Progenitor cell of endocrine pancreas (in vitro differentiated cells): ENCODE measurements around the gene ZP2. TPM values are rescaled to one million over a fixed set of nuclear protein-coding genes. Genes with fewer than 3 reads are reported as not detected.
"Not testable (repeated sequence)": the region's sequence is repeated elsewhere in the genome, so short reads cannot be mapped to it uniquely, and the experiment has no call there.

Source experiments
- DNase-seq: peaks from one replicate; pipeline ENCODE4 v3.0.0; 2021; ENCODE audit warnings: low spot score; ENCODE audit not compliant: unreplicated experiment
- H3K27ac Mint-ChIP-seq: 2 replicates; pipeline ENCODE4 v1.8.0; 2021; ENCODE audit warnings: mild to moderate bottlenecking, moderate library complexity, mixed read lengths
- H3K27me3 Mint-ChIP-seq: 2 replicates; pipeline ENCODE4 v1.8.0; 2021; ENCODE audit warnings: mixed read lengths
- H3K36me3 Mint-ChIP-seq: 2 replicates; pipeline ENCODE4 v1.8.0; 2022; ENCODE audit warnings: mixed read lengths; ENCODE audit not compliant: insufficient read depth
- H3K4me1 Mint-ChIP-seq: 2 replicates; pipeline ENCODE4 v1.8.0; 2021; ENCODE audit warnings: low read depth, mixed read lengths
- H3K4me3 Mint-ChIP-seq: 2 replicates; pipeline ENCODE4 v1.8.0; 2021; ENCODE audit warnings: low read depth, mild to moderate bottlenecking, moderate library complexity, mixed read lengths
- H3K9me3 Mint-ChIP-seq: 2 replicates; pipeline ENCODE4 v1.8.0; 2021; ENCODE audit warnings: low read depth, mixed read lengths
- CTCF ChIP-seq: fragments of 200-600 bp; sonication (generic); IDR thresholded peaks from one replicate; pipeline ENCODE4 v1.5.0; 2021; ENCODE audit warnings: antibody characterized with exemption, mild to moderate bottlenecking; ENCODE audit not compliant: unreplicated experiment
- total RNA-seq: library from RNA; stranded (reverse); gene quantifications from 2 replicates; pipeline ENCODE4 v1.2.1, GENCODE V29; 2021

Gene ZP2
- total RNA-seq, 1 donor from 2014 or later = not detected

GRCh38 chr16:21160276-21160675 is 51.1 kb downstream of the ZP2 start:
- no peak overlapping the region for H3K4me3 Mint-ChIP-seq
- peaks cover 15% of the 10 kb centered on the region for H3K36me3 Mint-ChIP-seq
- no peaks in the 10 kb centered on the region for H3K9me3 Mint-ChIP-seq
- no peak for DNase-seq
- no peak for TF ChIP-seq CTCF
- no peaks in the 10 kb centered on the region for H3K27me3 Mint-ChIP-seq
- no peak overlapping the region for H3K27ac Mint-ChIP-seq
- peaks cover 9% of the 10 kb centered on the region for H3K4me1 Mint-ChIP-seq

GRCh38 chr16:21159281-21159951 is 52.0 kb downstream of the ZP2 start:
- H3K9me3 Mint-ChIP-seq = no peaks in the 10 kb centered on the region
- peak overlapping the region; percentile 82 for H3K27ac Mint-ChIP-seq
- H3K27me3 Mint-ChIP-seq = no peaks in the 10 kb centered on the region
- peak; percentile 21 for DNase-seq
- TF ChIP-seq CTCF = no peak
- H3K4me1 Mint-ChIP-seq = peaks cover 9% of the 10 kb centered on the region
- H3K36me3 Mint-ChIP-seq = peaks cover 11% of the 10 kb centered on the region
- H3K4me3 Mint-ChIP-seq = peak overlapping the region; percentile 84

GRCh38 chr16:21158208-21159110 is 52.9 kb downstream of the ZP2 start, which contains the start of gene LDAF1:
Gene LDAF1, plus strand, starts transcription at chr16:21158674. Its CDS starts 2,509 bp downstream, at chr16:21161183.
- Mint-ChIP-seq H3K9me3 (no peaks in the 10 kb centered on the region), H3K27ac (peak within 1 kb of the TSS; percentile 82), H3K4me1 (peaks cover 9% of the 10 kb centered on the region), H3K27me3 (no peaks in the 10 kb centered on the region), H3K4me3 (peak within 1 kb of the TSS; percentile 84), H3K36me3 (peaks cover 8% of the 10 kb centered on the region)
- peak; percentile 60 for DNase-seq
- no peak for TF ChIP-seq CTCF

GRCh38 chr16:21157632-21158031 is 53.7 kb downstream of the ZP2 start:
- Mint-ChIP-seq H3K4me3 (peak overlapping the region; percentile 84), H3K36me3 (peaks cover 4% of the 10 kb centered on the region), H3K27me3 (no peaks in the 10 kb centered on the region), H3K4me1 (peaks cover 9% of the 10 kb centered on the region), H3K9me3 (no peaks in the 10 kb centered on the region), H3K27ac (no peak overlapping the region)
- no peak for DNase-seq
- no peak for TF ChIP-seq CTCF

- peak; percentile 68 for TF ChIP-seq CTCF
- Mint-ChIP-seq H3K27ac (no peak overlapping the region), H3K27me3 (peaks cover 3% of the 10 kb centered on the region), H3K9me3 (no peaks in the 10 kb centered on the region), H3K36me3 (peaks cover 2% of the 10 kb centered on the region), H3K4me3 (no peak overlapping the region), H3K4me1 (peaks cover 11% of the 10 kb centered on the region)
- DNase-seq = peak; percentile 22
These were observed 54.5 kb downstream of the ZP2 start for GRCh38 chr16:21156767-21157467.

- not testable (repeated sequence) for H3K9me3 Mint-ChIP-seq
These were observed 55.4 kb downstream of the ZP2 start for GRCh38 chr16:21156011-21156410.

GRCh38 chr16:21153124-21153729 is 58.1 kb downstream of the ZP2 start:
- DNase-seq, H3K27me3 Mint-ChIP-seq, H3K27ac Mint-ChIP-seq, H3K36me3 Mint-ChIP-seq, H3K4me3 Mint-ChIP-seq, H3K9me3 Mint-ChIP-seq, H3K4me1 Mint-ChIP-seq: not testable (repeated sequence)

More at GRCh38 chr16:21156011-21156410, 55.4 kb downstream of the ZP2 start:
- H3K36me3 Mint-ChIP-seq, H3K27ac Mint-ChIP-seq, H3K4me3 Mint-ChIP-seq, H3K27me3 Mint-ChIP-seq, DNase-seq: not testable (repeated sequence)
- H3K4me1 Mint-ChIP-seq = peaks cover 11% of the 10 kb centered on the region
